GM13976 (cell line): ENCODE results near the gene ZNF587.
"Not testable (repeated sequence)": the region's sequence is repeated elsewhere in the genome, so short reads cannot be mapped to it uniquely, and the experiment has no call there.

Experiments used
- DNase-seq: peaks from one replicate; pipeline ENCODE4 v3.0.0; 2012; ENCODE audit warnings: low spot score
- CTCF ChIP-seq: IDR thresholded peaks from 2 replicates; pipeline ENCODE4 v1.5.1; 2012; ENCODE audit warnings: borderline replicate concordance, mild to moderate bottlenecking; ENCODE audit not compliant: insufficient read depth; ENCODE audit errors: extremely low read depth, missing control alignments, control extremely low read depth
- in situ Hi-C: fragments of 300-500 bp; cut with MboI; formaldehyde crosslinking; loops from one replicate; pipeline ENCODE4 v1.12.0; 2022; ENCODE audit warnings: low sequenced_read_pairs, mixed read lengths, inconsistent platforms; ENCODE audit not compliant: unreplicated experiment

Gene ZNF587

DNA sequence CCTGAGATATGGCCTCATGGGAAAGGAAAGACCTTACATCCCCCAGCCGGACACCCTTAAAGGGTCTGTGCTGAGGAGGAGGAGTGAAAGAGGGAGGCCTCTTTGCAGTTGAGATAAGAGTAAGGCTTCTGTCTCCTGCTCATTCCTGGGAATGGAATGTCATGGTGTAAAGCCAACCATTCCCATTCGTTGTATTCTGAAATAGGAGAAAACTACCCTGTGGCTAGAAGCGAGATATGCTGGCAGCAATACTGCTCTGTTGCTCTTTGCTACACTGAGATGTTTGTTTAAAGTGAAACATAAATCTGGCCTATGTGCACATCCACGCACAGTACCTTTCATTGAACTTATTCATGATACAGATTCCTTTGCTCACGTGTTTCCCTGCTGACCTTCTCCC, 20.3 kb upstream of the ZNF587 start:
- in situ Hi-C loops = no loop called here
- TF ChIP-seq CTCF = no peak
- DNase-seq = no peak

DNA sequence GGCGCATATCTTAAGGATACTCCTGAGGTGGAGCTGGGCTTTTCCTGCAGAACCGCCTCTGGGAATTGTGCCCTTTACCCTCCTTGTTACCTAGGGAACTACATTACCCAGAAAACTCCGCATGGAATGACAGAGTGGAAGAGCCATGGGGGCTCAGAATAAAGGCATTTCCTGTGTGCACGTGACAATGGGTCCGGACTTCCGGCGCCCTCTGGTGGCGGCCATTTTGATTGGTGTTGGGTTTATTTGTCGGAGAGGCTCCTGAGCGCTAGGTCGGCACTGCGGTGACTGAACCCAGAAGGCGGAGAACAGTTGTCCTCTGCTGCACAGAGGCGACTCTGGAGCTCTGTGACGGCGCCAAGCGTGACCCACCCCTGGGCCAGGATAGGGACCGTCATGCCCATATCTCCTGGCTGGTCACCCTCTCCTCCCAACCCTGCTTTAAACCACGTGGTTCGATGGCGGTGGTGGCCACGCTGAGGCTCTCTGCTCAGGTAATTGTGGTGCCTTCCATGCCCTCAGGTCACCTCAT, 19.5 kb upstream of the ZNF587 start, which contains the start of gene ZNF587B:
Gene ZNF587B, plus strand, starts transcription at position 229 of the 532 bp plus-strand sequence. Its CDS starts 230 bp downstream, at position 459.
- DNase-seq = no peak
- in situ Hi-C loops = no loop called here
- TF ChIP-seq CTCF = no peak

- in situ Hi-C loops = not testable (repeated sequence)
Measured at GRCh38 chr19:57836991-57837390, 12.7 kb upstream of the ZNF587 start.

GRCh38 chr19:57838622-57839191, 11.0 kb upstream of the ZNF587 start:
- in situ Hi-C loops, DNase-seq: not testable (repeated sequence)

More at GRCh38 chr19:57836991-57837390, 12.7 kb upstream of the ZNF587 start:
- DNase-seq = not testable (repeated sequence)

- no peak for DNase-seq
- in situ Hi-C loops = no loop called here
- no peak for TF ChIP-seq CTCF
Measured at GRCh38 chr19:57841122-57841763, 8.4 kb upstream of the ZNF587 start.

GRCh38 chr19:57847164-57847563, 2.5 kb upstream of the ZNF587 start:
- in situ Hi-C loops = not testable (repeated sequence)

GRCh38 chr19:57849162-57849665, 445 bp upstream of the ZNF587 start:
- DNase-seq, in situ Hi-C loops: not testable (repeated sequence)

More at GRCh38 chr19:57847164-57847563, 2.5 kb upstream of the ZNF587 start:
- DNase-seq = not testable (repeated sequence)

- DNase-seq = no peak
- no peak for TF ChIP-seq CTCF
- in situ Hi-C loops = no loop called here
Measured at GRCh38 chr19:57850553-57851017, 926 bp downstream of the ZNF587 start.

GRCh38 chr19:57851812-57852603, 2.3 kb downstream of the ZNF587 start:
- DNase-seq, in situ Hi-C loops: not testable (repeated sequence)

DNA sequence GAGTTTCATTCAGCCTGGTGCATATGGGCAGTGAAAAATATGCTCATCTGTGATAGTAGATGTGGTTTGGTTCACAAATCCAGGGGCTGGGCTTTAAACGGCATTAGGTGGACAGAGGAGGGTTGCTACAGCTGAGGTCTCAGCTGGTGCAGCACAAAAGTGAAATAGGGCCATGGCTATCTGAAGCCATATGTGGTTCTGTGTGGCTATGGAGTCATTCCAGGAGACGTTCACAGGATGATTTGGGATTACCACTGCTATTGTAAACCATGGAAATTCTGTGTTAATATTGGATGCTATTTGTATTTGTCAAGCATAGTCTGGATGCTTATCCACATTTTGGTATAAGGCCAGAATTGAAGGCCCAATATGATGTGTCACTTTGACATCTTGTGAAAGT, 4.5 kb downstream of the ZNF587 start:
- DNase-seq, in situ Hi-C loops: not testable (repeated sequence)

GRCh38 chr19:57862351-57862750, 12.7 kb downstream of the ZNF587 start:
- in situ Hi-C loops, DNase-seq: not testable (repeated sequence)
